OCI-LY7 (cell line): ENCODE results near the gene TAF4. TPM values are rescaled to one million over a fixed set of nuclear protein-coding genes. Genes with fewer than 3 reads are reported as not detected.

Experiments used
- BruUV-seq: library from RNA; stranded (reverse); fragments of 400-500 nt; replicated peaks from 2 replicates; lab custom pipeline; 2021; lab: Mats Ljungman, UMichigan
- CTCF ChIA-PET: fragments of 300-600 bp; sonication (Branson Sonifier 250); formaldehyde crosslinking; loops from one replicate; lab custom pipeline; 2022; ENCODE audit warnings: antibody characterized with exemption; ENCODE audit not compliant: unreplicated experiment; lab: Charles Lee
- POLR2A ChIA-PET: fragments of 300-600 bp; sonication (Branson Sonifier 250); formaldehyde crosslinking; loops from one replicate; lab custom pipeline; 2022; ENCODE audit warnings: antibody characterized with exemption; lab: Charles Lee
- DNase-seq: peaks from one replicate; pipeline ENCODE4 v3.0.0-alpha.2; 2015; ENCODE audit warnings: low spot score
- H2AFZ ChIP-seq: fragments of 200-600 bp; sonication (generic), shearing (Covaris generic); 2 replicates; pipeline ENCODE4 v1.6.1; 2014; ENCODE audit warnings: mild to moderate bottlenecking, antibody characterized with exemption, low read length, moderate library complexity
- H3K27ac ChIP-seq: fragments of 200-600 bp; sonication (generic); 2 replicates; pipeline ENCODE4 v1.5.1; 2014; ENCODE audit warnings: mixed run types, low read depth, mild to moderate bottlenecking, moderate library complexity, low read length, inconsistent platforms; ENCODE audit not compliant: poor library complexity, severe bottlenecking
- H3K36me3 ChIP-seq: fragments of 200-600 bp; sonication (generic); 2 replicates; pipeline ENCODE4 v1.6.1; 2014; ENCODE audit warnings: mild to moderate bottlenecking, antibody characterized with exemption, low read length, moderate library complexity, mixed read lengths; ENCODE audit not compliant: insufficient read depth
- H3K4me1 ChIP-seq: fragments of 200-600 bp; sonication (generic); 2 replicates; pipeline ENCODE4 v1.5.1; 2014; ENCODE audit warnings: mild to moderate bottlenecking, low read length; ENCODE audit not compliant: insufficient read depth, poor library complexity, severe bottlenecking
- H3K4me2 ChIP-seq: fragments of 200-600 bp; sonication (generic); 2 replicates; pipeline ENCODE4 v1.6.1; 2014; ENCODE audit warnings: mild to moderate bottlenecking, low read length
- H3K4me3 ChIP-seq: fragments of 200-600 bp; sonication (generic); 2 replicates; pipeline ENCODE4 v1.5.1; 2014; ENCODE audit warnings: mild to moderate bottlenecking, low read depth, low read length; ENCODE audit not compliant: poor library complexity, severe bottlenecking
- H3K79me2 ChIP-seq: fragments of 200-600 bp; sonication (generic); 2 replicates; pipeline ENCODE4 v1.6.1; 2016; ENCODE audit warnings: low read depth, mild to moderate bottlenecking, low read length, moderate library complexity, mixed read lengths; ENCODE audit not compliant: insufficient read depth
- H3K9me2 ChIP-seq: fragments of 200-600 bp; sonication (generic); 2 replicates; pipeline ENCODE4 v1.6.1; 2016; ENCODE audit warnings: mild to moderate bottlenecking, low read length, mixed read lengths; ENCODE audit not compliant: insufficient read depth
- H3K9me3 ChIP-seq: fragments of 200-600 bp; sonication (generic); 2 replicates; pipeline ENCODE4 v1.6.1; 2014; ENCODE audit warnings: mild to moderate bottlenecking, mixed run types, low read length, mixed read lengths
- H4K20me1 ChIP-seq: fragments of 200-600 bp; sonication (generic); 2 replicates; pipeline ENCODE4 v1.6.1; 2014; ENCODE audit warnings: mild to moderate bottlenecking, antibody characterized with exemption, low read length, moderate library complexity, mixed read lengths; ENCODE audit not compliant: insufficient read depth
- CTCF ChIP-seq: fragments of 200-600 bp; sonication (generic); conservative IDR thresholded peaks from 2 replicates; pipeline ENCODE4 v1.5.1; 2014; ENCODE audit warnings: mild to moderate bottlenecking, antibody characterized with exemption, low read length, moderate library complexity, mixed read lengths
- EZH2phosphoT487 ChIP-seq: fragments of 200-600 bp; sonication (generic); IDR thresholded peaks from 2 replicates; pipeline ENCODE4 v1.6.1; 2018; ENCODE audit warnings: low read depth, borderline replicate concordance, mild to moderate bottlenecking, mixed run types, antibody characterized with exemption, low read length, moderate library complexity, mixed read lengths
- intact Hi-C: fragments of 100-400 bp; cut with micrococcal nuclease; formaldehyde crosslinking; loops from one replicate; pipeline ENCODE4 v1.10.0; 2022; ENCODE audit not compliant: unreplicated experiment
- total RNA-seq, 2 experiments: library from RNA; depleted of rRNA in 1 of 2; stranded (reverse); fragments of >200 nt in 1 of 2; shearing (Covaris generic) in 1 of 2; gene quantifications; 2 replicates each; pipeline ENCODE4 v1.2.3, GENCODE V29; 2014 to 2022

The TAF4 gene
- total RNA-seq, 2 experiments from 2014 or later: 11.2 to 38.9 TPM

GRCh38 chr20:62050166-62051120 is 15.2 kb downstream of the TAF4 start:
- Histone ChIP-seq H3K4me2 (no peak overlapping the region), H3K9me3 (no peaks in the 10 kb centered on the region), H3K36me3 (peaks cover 6% of the 10 kb centered on the region; the same call in 1 of the 2 replicates), H3K27ac (no peak overlapping the region), H3K4me3 (no peak overlapping the region), H3K79me2 (peaks cover 6% of the 10 kb centered on the region; the same call in 1 of the 2 replicates), H3K4me1 (no peaks in the 10 kb centered on the region), H4K20me1 (peaks cover 12% of the 10 kb centered on the region; the same call in 1 of the 2 replicates), H2AFZ (no peak overlapping the region), H3K9me2 (no peaks in the 10 kb centered on the region)
- TF ChIP-seq EZH2phosphoT487 (no peak), CTCF (no peak)
- CTCF ChIA-PET: no interaction called here
- intact Hi-C loops: no loop called here
- POLR2A ChIA-PET: no interaction called here
- no TSS peak for BruUV-seq
- no peak for DNase-seq

- no TSS peak for BruUV-seq
- no peak overlapping the region for H2AFZ ChIP-seq
- TF ChIP-seq CTCF (no peak), EZH2phosphoT487 (no peak)
- H3K36me3 ChIP-seq: no peaks in the 10 kb centered on the region; the same call in 1 of the 2 replicates
- H3K4me3 ChIP-seq: no peak overlapping the region
- peaks cover 10% of the 10 kb centered on the region; the same call in 1 of the 2 replicates for H3K79me2 ChIP-seq
- no peaks in the 10 kb centered on the region for H3K9me3 ChIP-seq
- DNase-seq: no peak
- H3K27ac ChIP-seq: no peak overlapping the region
- no peaks in the 10 kb centered on the region for H3K9me2 ChIP-seq
- peaks cover 12% of the 10 kb centered on the region; the same call in 1 of the 2 replicates for H4K20me1 ChIP-seq
- ChIA-PET CTCF (interaction anchor here (0.6 kb wide), 1 partner anchor 17 kb away, joined by 4 read pairs; no protein-coding TSS in a partner anchor), POLR2A (no interaction called here)
- intact Hi-C loops: no loop called here
- no peaks in the 10 kb centered on the region for H3K4me1 ChIP-seq
- H3K4me2 ChIP-seq: no peak overlapping the region
Observed at GRCh38 chr20:62049342-62050165, 16.1 kb downstream of the TAF4 start.
